Sigmoid colon (tissue), 7 donors: ENCODE data around the gene YIPF7. TPM values are rescaled to one million over a fixed set of nuclear protein-coding genes. Genes with fewer than 3 reads are reported as not detected.
A peak's percentile ranks its signal among the peaks of the same experiment; 100 is the strongest.

ENCODE experiments used
- DNase-seq: peaks from one replicate; pipeline ENCODE4 v3.0.0-alpha.2; 2019
- H3K27ac ChIP-seq, 4 donors: fragments of 200-600 bp; sonication (generic); one replicate each; pipeline ENCODE4 v1.5.1; 2016 to 2019; ENCODE audit warnings: mild to moderate bottlenecking in 1 of 4
- H3K27me3 ChIP-seq, 3 donors: fragments of 200-600 bp; sonication (generic); one replicate each; pipeline ENCODE4 v1.5.1; 2019; ENCODE audit warnings: mild to moderate bottlenecking in 1 of 3
- H3K36me3 ChIP-seq, 4 donors: fragments of 200-600 bp; sonication (generic); one replicate each; pipeline ENCODE4 v1.5.1; 2016 to 2019
- H3K4me1 ChIP-seq, 4 donors: fragments of 200-600 bp; sonication (generic); one replicate each; pipeline ENCODE4 v1.5.1; 2017 to 2019
- H3K4me3 ChIP-seq, 4 donors: fragments of 200-600 bp; sonication (generic); one replicate each; pipeline ENCODE4 v1.5.1; 2017 to 2019; ENCODE audit warnings: mild to moderate bottlenecking in 2 of 4, moderate library complexity in 1 of 4
- H3K9me3 ChIP-seq, 4 donors: fragments of 200-600 bp in 3 of 4; sonication (generic) in 3 of 4; one replicate each; pipeline versions ENCODE4 v1.5.1 to v1.6.1; 2013 to 2019
- CTCF ChIP-seq, 4 experiments: fragments of 450-650 bp in 3 of 4; fragments of 200-600 bp in 1 of 4; IDR thresholded peaks; one replicate each; pipeline ENCODE4 v1.5.1; 2016 to 2019; ENCODE audit warnings: antibody characterized with exemption in 4 of 4, mild to moderate bottlenecking in 3 of 4, moderate library complexity in 2 of 4
- EP300 ChIP-seq, 4 donors: sonication (generic); formaldehyde crosslinking; IDR thresholded peaks; one replicate each; pipeline ENCODE4 v1.6.1; 2017; ENCODE audit warnings: antibody characterized with exemption in 4 of 4
- POLR2A ChIP-seq, 2 donors: fragments of 450-650 bp; IDR thresholded peaks; one replicate each; pipeline ENCODE4 v1.6.1; 2016; ENCODE audit warnings: antibody characterized with exemption in 2 of 2, mild to moderate bottlenecking in 2 of 2, moderate library complexity in 2 of 2
- POLR2AphosphoS5 ChIP-seq, 4 donors: sonication (generic); formaldehyde crosslinking; IDR thresholded peaks; one replicate each; pipeline ENCODE4 v1.6.1; 2017; ENCODE audit warnings: antibody characterized with exemption in 4 of 4
- WGBS, 2 donors: extraction: QIAGEN DNeasy Blood & Tissue Kit; methylation state at CpG; one replicate each; pipeline ENCODE4 v1.1.7; 2013; 5-methylcytosine and 5-hydroxymethylcytosine counted together
- intact Hi-C: fragments of 100-400 bp; cut with DNase I; formaldehyde crosslinking; loops from one replicate; pipeline ENCODE4 v1.15.1; 2023
- polyA plus RNA-seq, 3 donors: library from polyadenylated mRNA; stranded (reverse); fragments of 200-250 nt; gene quantifications; one replicate each; pipeline ENCODE4 v1.2.3, GENCODE V29; 2013
- total RNA-seq, 4 donors: library from RNA; depleted of rRNA; stranded (reverse); fragments of >200 nt; gene quantifications; one replicate each; pipeline ENCODE4 v1.1.0, GENCODE V29; 2016
- donor health status: healthy with polysubstance abuse.
- donor health status: Bipolar disorder and iron deficiency.
- donor health status: healthy.

Gene YIPF7
- total and polyA plus RNA-seq, 7 donors = not detected

- Histone ChIP-seq H3K9me3 (no peaks in the 10 kb centered on the region), H3K36me3 (peaks cover 0 to 18% (median 3%) of the 10 kb centered on the region in 4 donors), H3K4me3 (peak within 1 kb of the TSS; percentile 59 to 82 (median 76)), H3K27ac (peak within 1 kb of the TSS; percentile 78 to 92 (median 88)), H3K4me1 (peaks cover 0 to 25% (median 18%) of the 10 kb centered on the region in 4 donors), H3K27me3 (no peaks in the 10 kb centered on the region)
- peak; percentile 95 for DNase-seq
- intact Hi-C loops = loop anchor here (5.0 kb wide), 1 partner anchor 49 kb away; the partner anchor contains the start of gene GNPDA2
- WGBS, 2 donors = 0 to 1% methylated on average over 57 of the region's 57 CpGs
- TF ChIP-seq POLR2AphosphoS5 (IDR thresholded peaks at IDR 0.05) = peak; percentile 64 to 84 (median 78)
- peak in 1 of 4 donors; percentile 49 for TF ChIP-seq EP300 (IDR thresholded peaks at IDR 0.05)
- TF ChIP-seq CTCF (IDR thresholded peaks at IDR 0.05) = no peak
- TF ChIP-seq POLR2A (IDR thresholded peaks at IDR 0.05) = peak in 1 of 2 donors; percentile 31
These were observed 26.9 kb upstream of the YIPF7 start, which contains the start of gene GUF1 for GRCh38 chr4:44678094-44679041. TSS of gene GUF1 (plus strand) at chr4:44678420. CDS start at chr4:44678623, 203 bp downstream.

GRCh38 chr4:44675366-44675765 is 23.9 kb upstream of the YIPF7 start:
- TF ChIP-seq CTCF (IDR thresholded peaks at IDR 0.05) (no peak), POLR2AphosphoS5 (IDR thresholded peaks at IDR 0.05) (no peak), EP300 (IDR thresholded peaks at IDR 0.05) (no peak), POLR2A (IDR thresholded peaks at IDR 0.05) (no peak)
- intact Hi-C loops = loop anchor here (5.0 kb wide), 1 partner anchor 52 kb away; the partner anchor contains the start of gene GNPDA2
- 66 to 74% methylated on average over 5 of the region's 5 CpGs for WGBS, 2 donors
- Histone ChIP-seq H3K27ac (no peak overlapping the region), H3K4me1 (peaks cover 0 to 20% (median 17%) of the 10 kb centered on the region in 4 donors), H3K36me3 (no peaks in the 10 kb centered on the region), H3K4me3 (no peak overlapping the region), H3K9me3 (no peaks in the 10 kb centered on the region), H3K27me3 (no peaks in the 10 kb centered on the region)
- no peak for DNase-seq

GRCh38 chr4:44674471-44674870 is 23.0 kb upstream of the YIPF7 start:
- Histone ChIP-seq H3K9me3 (no peaks in the 10 kb centered on the region), H3K4me1 (peaks cover 0 to 15% (median 8%) of the 10 kb centered on the region in 4 donors), H3K27me3 (no peaks in the 10 kb centered on the region), H3K36me3 (no peaks in the 10 kb centered on the region), H3K27ac (no peak overlapping the region), H3K4me3 (no peak overlapping the region)
- 82 to 89% methylated on average over 1 of the region's 1 CpG for WGBS, 2 donors
- no peak for TF ChIP-seq POLR2AphosphoS5 (IDR thresholded peaks at IDR 0.05)
- TF ChIP-seq POLR2A (IDR thresholded peaks at IDR 0.05) = no peak
- no peak for TF ChIP-seq EP300 (IDR thresholded peaks at IDR 0.05)
- no peak for TF ChIP-seq CTCF (IDR thresholded peaks at IDR 0.05)
- intact Hi-C loops = no loop called here
- DNase-seq = no peak

GRCh38 chr4:44671636-44672035 is 20.2 kb upstream of the YIPF7 start:
- H3K9me3 ChIP-seq = no peaks in the 10 kb centered on the region
- H3K27ac ChIP-seq = no peak overlapping the region
- H3K4me3 ChIP-seq = no peak overlapping the region
- intact Hi-C loops = no loop called here
- 91 to 92% methylated on average over 3 of the region's 3 CpGs for WGBS, 2 donors
- no peaks in the 10 kb centered on the region for H3K4me1 ChIP-seq
- TF ChIP-seq POLR2AphosphoS5 (IDR thresholded peaks at IDR 0.05) = no peak
- no peak for TF ChIP-seq EP300 (IDR thresholded peaks at IDR 0.05)
- no peak for DNase-seq
- no peaks in the 10 kb centered on the region for H3K36me3 ChIP-seq
- no peaks in the 10 kb centered on the region for H3K27me3 ChIP-seq

- H3K4me1 ChIP-seq = no peaks in the 10 kb centered on the region
- no peak overlapping the region for H3K4me3 ChIP-seq
- TF ChIP-seq POLR2AphosphoS5 (IDR thresholded peaks at IDR 0.05) (no peak), EP300 (IDR thresholded peaks at IDR 0.05) (no peak), CTCF (IDR thresholded peaks at IDR 0.05) (no peak), POLR2A (IDR thresholded peaks at IDR 0.05) (no peak)
- H3K27ac ChIP-seq = no peak overlapping the region
- DNase-seq = no peak
- 73 to 76% methylated on average over 4 of the region's 4 CpGs for WGBS, 2 donors
- intact Hi-C loops = no loop called here
- H3K9me3 ChIP-seq = no peaks in the 10 kb centered on the region
- no peaks in the 10 kb centered on the region for H3K36me3 ChIP-seq
- H3K27me3 ChIP-seq = no peaks in the 10 kb centered on the region
These were observed 19.2 kb upstream of the YIPF7 start for GRCh38 chr4:44670506-44671199.
